Activated CD4-positive, alpha-beta T cell treated with anti-CD3 and anti-CD28 coated beads for 4 hours (primary cell): ENCODE measurements around the gene CREB3L2.
"Not testable (repeated sequence)": the region's sequence is repeated elsewhere in the genome, so short reads cannot be mapped to it uniquely, and the experiment has no call there.

Experiments
- DNase-seq, 2 donors: peaks; one replicate each; pipeline ENCODE4 v3.0.0-alpha.2; 2020

The CREB3L2 gene

GRCh38 chr7:138001529-138002095 is at the start of gene CREB3L2:
TSS of gene CREB3L2 (minus strand) at chr7:138002086. CDS start at chr7:138001705, 381 bp downstream.
- DNase-seq, result peak; percentile 46 to 56

- no peak for DNase-seq
Observed at GRCh38 chr7:138049505-138050116, 47.7 kb upstream of the CREB3L2 start.

- no peak for DNase-seq
Observed at GRCh38 chr7:138047907-138048306, 46.0 kb upstream of the CREB3L2 start.

DNA sequence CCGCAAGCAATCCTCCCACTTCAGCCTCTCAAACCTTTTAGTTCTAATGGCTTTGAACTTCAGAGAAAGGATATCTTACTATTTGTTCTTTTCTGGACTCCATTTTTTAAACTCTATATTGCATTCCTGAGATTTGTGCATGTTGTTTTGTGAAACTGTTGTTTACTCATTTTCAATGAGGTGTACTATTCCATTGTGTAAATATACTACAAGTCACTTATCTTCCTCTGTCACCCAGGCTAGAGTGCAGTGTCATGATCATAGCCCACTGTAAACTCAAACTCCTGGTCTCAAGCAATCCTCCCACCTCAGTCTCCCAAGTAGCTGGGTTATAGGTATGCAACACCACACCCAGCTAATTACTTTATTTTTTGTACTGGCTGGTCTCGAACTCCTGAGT is 43.0 kb upstream of the CREB3L2 start:
- no peak for DNase-seq

- DNase-seq, result not testable (repeated sequence)
Observed at GRCh38 chr7:138040063-138040462, 38.2 kb upstream of the CREB3L2 start.

DNA sequence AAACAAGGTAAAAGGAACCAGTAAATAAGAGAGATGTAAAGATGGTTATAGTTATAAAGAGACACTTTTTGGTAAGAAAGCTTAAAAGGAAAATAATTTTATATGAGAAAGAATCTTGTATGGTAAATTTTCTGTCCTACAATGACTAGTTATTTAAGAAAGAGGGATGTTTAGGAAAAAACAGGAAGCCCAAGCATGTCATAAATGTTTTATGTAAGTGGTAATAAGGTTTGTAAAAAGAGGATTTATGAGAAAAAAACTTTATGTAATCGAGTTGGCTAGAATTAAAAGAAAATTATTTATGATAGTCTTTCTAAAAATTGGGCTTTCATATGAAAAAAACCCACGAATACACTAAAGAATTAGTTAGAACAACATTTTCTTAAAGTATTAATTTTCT is 34.2 kb upstream of the CREB3L2 start:
- DNase-seq, result no peak

DNA sequence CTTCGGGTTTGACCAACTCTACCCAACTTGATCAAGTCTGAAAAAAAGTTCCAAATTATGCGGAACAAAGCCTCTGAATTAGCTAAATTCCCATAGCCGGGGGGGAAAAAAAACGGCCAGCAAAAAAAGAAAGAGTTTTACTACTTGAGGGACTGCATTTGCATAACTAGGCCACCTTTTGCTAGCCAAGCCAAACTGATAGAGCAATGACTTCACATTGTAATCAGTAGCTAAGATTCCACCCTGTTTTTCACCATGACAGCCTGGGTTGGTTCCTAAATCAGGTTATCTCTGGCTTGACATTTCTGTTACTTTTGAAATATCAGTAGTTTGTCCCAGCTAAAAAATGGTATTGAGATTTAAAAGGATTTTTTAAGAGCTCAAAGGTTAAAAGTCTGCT is 31.4 kb upstream of the CREB3L2 start:
- no peak for DNase-seq

DNA sequence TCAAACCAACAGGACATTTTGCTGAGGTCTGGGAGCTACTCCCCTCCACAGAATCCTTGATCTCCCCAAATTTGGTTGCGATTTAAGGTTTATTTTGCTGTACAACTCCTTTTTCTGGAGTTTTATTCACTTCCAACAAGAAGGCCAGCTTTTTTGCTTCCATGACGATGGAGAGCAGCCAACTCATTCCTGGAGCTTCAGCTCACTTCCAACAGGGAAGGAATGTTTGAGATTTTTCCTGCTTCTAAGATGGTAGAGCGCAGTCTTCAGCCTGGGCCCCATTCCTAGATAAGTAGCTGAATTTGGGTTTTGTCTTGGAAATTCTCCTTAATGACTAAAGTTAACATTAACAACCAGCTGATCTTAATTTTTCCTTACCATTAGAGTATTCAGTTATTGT is 30.9 kb upstream of the CREB3L2 start:
- DNase-seq, result no peak

DNA sequence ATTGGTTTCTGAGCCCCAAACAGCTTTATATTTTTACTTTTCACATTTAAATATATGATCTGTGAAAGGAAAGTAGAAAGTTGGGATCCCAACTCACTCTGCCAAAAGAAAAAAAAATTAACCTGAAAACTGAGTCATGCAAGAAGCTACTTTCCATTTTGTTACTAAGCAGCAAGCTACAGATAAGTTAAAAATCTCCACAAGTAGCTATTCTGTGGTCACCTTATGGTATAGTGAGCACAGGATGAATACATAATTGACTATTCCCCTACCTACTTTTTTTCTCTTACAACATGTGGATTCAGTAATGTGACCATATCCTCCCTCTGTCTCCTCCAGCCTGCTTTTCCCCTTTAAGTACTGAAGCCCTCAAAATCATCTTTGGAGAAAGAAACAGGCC is 30.3 kb upstream of the CREB3L2 start:
- no peak for DNase-seq

DNA sequence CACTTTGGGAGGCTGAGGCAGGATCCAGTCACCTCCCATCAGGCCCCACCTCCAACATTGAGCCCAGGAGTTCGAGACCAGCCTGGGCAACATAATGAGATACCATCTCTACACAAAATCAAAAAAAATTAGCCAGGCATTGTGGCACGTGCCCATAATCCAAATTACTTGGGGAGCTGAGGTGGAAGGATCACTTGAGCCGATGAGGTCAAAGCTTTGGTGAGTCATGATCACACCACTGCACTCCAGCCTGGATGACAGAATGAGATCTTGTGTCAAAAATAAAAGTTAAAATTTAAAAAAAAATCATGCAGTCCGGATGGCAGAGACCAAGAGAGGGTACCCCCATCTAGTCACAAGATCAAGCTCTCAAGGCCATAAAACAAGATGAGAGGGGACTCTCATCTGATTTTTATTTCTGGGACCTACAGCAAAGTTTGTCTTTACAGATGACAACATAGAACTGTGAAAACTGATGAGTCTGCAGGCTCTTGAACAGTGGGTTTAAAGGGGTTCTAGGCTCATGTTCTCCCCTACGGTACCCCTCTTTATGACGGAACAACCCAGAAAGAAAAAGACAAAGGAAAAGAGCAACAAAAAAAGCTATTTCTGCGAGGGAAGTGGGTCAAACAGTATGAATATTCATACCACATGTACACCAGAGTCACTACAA is 28.9 kb upstream of the CREB3L2 start:
- DNase-seq, result no peak

DNA sequence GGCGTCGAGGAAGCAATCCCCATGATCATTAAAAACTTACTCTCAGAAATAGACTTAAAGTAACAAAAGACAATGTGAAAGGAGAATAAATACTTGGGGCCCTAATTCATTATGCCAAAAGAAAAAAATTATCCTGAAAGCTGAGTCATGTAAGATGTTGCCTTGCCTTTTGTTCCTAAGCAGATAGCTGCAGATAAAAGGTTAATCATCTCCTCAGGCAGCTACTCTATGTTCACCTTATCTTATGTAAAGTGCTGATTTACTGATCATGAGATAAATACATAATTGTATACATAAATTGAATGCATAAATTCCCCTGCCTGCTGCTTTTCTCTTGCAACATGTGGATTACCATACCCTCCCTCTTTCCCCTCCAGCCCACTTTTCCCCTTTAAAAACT is 28.1 kb upstream of the CREB3L2 start:
- DNase-seq, result no peak

- no peak for DNase-seq
Observed at GRCh38 chr7:138029126-138029525, 27.2 kb upstream of the CREB3L2 start.

DNA sequence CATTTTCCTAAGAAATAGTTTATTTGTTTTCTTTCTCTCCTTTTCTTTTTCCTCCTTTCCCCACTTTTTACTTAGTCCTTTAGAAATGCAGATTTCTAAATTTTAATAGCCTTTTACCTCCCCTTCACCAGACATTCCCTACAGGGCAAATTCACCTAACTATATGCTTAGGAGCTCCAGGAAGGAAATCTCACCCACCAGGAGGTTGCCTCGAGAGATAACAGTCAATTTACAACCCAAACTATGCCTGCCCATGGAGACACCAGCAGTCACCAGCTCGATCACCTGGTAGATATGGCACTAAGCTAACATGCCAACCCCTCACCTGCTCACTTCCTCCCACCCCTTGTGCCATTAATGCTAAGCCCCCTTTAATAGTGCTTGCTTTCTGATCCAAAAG is 25.2 kb upstream of the CREB3L2 start:
- DNase-seq, result no peak

DNA sequence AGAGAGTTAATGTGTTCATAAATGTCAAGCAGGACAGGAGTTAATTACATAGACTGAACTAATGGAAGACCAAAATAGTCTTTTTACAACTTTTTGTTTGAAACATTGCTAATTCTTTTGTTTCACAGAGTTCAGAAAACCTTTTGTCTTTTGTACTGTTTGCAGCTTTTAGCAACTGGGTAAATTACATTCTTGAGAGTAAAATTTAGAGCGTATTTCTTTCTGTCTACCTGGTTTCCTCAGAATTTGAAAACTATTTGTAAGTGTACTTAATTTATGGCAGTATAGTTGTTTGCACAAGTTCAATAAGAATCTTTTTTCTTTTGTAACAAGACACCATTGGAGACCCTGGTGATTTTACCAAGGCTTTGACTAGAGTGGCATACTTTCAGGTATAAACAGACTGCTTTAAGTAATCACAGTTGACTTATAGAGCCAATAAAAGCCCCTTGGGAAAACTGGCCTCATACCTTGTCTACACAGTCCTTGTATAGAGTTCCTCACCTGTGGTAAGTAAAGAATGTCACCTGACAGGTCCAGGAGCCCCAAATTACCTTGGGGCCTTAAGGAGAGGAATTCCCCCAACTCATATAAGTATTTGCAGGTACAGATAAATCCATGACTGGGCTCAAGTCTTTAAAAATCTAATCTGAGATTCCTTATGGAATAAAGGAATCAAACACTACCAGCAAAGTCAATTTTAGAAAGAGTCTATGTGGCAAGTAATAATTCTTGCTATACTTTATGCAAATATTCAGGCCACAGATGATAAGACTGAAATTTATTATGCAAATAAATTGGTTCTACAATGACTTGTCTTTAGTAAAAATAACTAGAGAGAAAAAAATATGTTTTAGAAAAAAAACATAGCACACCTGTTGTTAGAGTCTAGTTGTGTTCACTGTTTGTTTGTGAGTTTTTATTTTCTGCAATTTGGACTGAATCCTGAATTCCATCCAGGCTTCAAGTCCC is 23.6 kb upstream of the CREB3L2 start:
- DNase-seq, result no peak

DNA sequence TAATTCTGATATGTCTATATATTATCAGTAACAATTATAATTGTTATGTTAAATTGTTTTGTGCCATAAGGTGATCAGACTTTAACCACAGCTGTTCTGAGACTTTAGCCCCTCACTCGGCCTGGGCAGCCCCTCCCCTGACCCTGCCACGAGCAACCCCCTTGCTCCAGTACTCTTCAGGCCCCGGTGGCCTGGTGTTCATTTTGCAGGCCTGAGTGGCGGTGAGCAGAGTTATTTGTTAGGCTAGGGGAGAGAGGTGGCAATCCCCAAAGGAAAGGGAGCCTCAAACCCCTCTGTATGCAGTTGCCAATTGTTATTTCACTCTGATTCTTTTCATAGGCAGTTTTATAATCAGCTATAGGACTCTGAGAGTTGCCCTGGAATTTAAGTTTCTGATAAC is 22.9 kb upstream of the CREB3L2 start:
- DNase-seq, result no peak

DNA sequence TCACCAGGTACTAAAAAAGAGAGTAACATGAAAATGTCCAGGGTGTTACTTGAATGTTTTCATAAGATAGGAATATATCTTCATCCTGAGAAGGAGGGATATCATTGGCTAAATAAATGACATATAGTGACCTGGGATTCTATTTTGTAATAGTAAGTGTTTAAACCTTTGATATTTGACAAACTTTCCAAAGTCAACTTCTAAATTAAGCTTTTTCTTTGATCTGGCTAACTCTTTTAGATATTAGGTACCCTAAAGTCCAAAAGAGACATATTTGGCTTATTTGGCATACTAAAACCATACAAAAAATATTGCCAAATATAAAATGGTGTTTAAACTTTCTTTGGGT is 22.4 kb upstream of the CREB3L2 start:
- no peak for DNase-seq

- DNase-seq, result no peak
Observed at GRCh38 chr7:138023618-138024342, 21.9 kb upstream of the CREB3L2 start.

- DNase-seq, result no peak
Observed at GRCh38 chr7:138021889-138022288, 20.0 kb upstream of the CREB3L2 start.

DNA sequence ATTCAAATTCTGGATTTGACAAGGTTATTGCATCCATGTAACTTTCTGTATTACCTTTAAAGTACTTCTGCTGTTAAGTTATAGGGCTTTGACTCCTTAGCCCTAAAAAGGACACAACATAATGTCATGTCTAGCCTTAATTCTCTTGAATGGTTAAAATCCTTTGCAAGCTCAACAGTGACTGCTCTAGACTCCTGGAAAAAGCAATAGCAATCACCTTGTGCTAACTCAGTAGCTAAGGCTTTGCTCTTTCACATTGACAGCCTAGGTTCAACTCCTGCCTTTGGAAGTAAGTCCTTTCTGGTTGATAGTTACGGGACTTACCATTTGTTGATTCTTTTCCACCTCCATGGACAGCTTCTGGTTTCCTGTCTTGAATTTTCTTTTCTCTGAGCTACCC is 16.1 kb upstream of the CREB3L2 start:
- no peak for DNase-seq

DNA sequence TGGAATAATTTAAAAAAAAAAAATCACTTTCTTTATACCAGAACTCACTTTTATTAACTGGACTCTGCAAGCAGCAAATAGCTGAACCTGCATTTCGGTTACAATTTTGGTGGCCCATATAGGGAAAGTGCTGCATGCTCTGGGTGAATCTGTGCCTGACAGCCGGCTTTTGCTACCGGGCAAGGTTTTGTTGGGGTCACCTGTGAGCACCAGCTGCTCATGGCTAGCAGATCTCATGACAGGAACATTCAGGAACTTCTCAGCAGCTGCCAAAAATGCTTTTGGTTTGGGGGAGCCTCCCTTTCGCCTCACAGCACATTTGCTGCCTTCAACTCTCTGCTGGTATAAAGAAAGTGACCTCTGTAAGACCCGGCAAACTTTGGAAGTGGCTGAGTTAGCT is 13.2 kb upstream of the CREB3L2 start:
- DNase-seq, result no peak

GRCh38 chr7:138014686-138015085 is 12.8 kb upstream of the CREB3L2 start:
- no peak for DNase-seq

DNA sequence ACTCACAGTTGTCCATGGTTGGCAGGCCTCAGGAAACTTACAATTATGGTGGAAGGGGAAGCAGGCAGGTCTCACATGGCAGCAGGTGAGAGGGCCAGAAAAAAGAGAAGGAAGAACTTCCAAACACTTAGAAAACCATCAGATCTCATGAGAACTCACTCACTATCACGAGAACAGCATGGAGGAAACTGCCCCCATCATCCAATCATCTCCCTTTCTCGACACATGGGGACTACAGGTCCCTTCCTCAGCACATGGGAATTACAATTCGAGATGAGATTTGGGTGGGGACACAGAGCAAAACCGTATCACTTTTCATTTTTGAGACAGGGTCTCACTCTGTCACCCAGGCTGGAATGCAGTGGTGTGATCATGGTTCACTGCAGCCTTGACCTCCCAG is 12.3 kb upstream of the CREB3L2 start:
- DNase-seq, result not testable (repeated sequence)

- no peak for DNase-seq
Observed at GRCh38 chr7:138009350-138009653, 7.4 kb upstream of the CREB3L2 start.
